Measurements from ENCODE around the gene BPIFA3. TPM values are rescaled to one million over a fixed set of nuclear protein-coding genes. Genes with fewer than 3 reads are reported as not detected.
A peak's percentile ranks its signal among the peaks of the same experiment; 100 is the strongest.

BPIFA3 gene
- total RNA-seq, 1 donor from 2014 or later, result not detected

DNA sequence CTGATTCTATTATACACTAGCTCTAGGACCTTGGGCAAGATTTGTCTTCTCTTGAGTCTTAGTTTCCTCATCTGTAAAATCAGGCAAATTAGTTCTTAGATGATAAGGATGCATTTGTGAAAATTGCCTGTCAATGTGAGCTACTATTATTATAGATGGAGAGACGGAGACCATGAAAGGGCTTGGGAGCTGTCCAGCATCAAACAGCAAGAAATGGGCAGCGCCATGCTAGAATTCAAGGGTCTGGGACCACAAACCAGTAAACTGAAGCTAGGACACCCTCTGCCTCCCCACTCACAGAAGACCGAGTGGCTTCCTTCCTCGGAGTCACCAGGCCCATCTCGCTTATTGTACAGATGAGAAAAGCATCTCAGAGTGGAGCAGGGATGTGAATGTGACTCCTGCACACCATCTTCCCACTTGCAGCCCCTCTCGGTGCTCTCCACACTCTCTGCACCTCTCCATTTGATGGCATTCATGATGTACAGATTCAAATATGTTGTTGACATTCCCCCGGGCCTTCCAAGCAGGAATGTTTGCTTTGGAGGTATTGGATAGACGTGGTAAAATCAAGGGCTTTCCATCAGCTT lies 24.1 kb upstream of the BPIFA3 start:
- Mint-ChIP-seq H3K27ac (no peak overlapping the region), H3K36me3 (no peaks in the 10 kb centered on the region), H3K27me3 (ENCODE audit: insufficient read depth, low read depth) (peaks cover 19% of the 10 kb centered on the region), H3K4me3 (no peak overlapping the region), H3K9me3 (no peaks in the 10 kb centered on the region), H3K4me1 (no peaks in the 10 kb centered on the region)
- Histone ChIP-seq H2AFZ (replicated peaks) (no peak overlapping the region), H3K27me3 (peaks cover 26% of the 10 kb centered on the region), H3K27ac (no peak overlapping the region), H3K4me2 (no peak overlapping the region), H3F3A (ENCODE audit: low read depth) (no peaks in the 10 kb centered on the region), H3K79me2 (ENCODE audit: low read depth) (no peaks in the 10 kb centered on the region), H3K9ac (no peak overlapping the region), H3K9me3 (ENCODE audit: low read depth) (no peaks in the 10 kb centered on the region), H3K36me3 (no peaks in the 10 kb centered on the region), H4K20me1 (ENCODE audit: low read depth) (no peaks in the 10 kb centered on the region), H3K4me1 (no peaks in the 10 kb centered on the region), H3K4me3 (no peak overlapping the region)
- no peak for TF ChIP-seq EZH2 (IDR thresholded peaks at IDR 0.05)
- TF ChIP-seq, protein P1, sequence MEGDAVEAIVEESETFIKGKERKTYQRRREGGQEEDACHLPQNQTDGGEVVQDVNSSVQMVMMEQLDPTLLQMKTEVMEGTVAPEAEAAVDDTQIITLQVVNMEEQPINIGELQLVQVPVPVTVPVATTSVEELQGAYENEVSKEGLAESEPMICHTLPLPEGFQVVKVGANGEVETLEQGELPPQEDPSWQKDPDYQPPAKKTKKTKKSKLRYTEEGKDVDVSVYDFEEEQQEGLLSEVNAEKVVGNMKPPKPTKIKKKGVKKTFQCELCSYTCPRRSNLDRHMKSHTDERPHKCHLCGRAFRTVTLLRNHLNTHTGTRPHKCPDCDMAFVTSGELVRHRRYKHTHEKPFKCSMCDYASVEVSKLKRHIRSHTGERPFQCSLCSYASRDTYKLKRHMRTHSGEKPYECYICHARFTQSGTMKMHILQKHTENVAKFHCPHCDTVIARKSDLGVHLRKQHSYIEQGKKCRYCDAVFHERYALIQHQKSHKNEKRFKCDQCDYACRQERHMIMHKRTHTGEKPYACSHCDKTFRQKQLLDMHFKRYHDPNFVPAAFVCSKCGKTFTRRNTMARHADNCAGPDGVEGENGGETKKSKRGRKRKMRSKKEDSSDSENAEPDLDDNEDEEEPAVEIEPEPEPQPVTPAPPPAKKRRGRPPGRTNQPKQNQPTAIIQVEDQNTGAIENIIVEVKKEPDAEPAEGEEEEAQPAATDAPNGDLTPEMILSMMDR (IDR thresholded peaks at IDR 0.05), result no peak
- peak; percentile 44 for DNase-seq (ENCODE audit: low spot score)

DNA sequence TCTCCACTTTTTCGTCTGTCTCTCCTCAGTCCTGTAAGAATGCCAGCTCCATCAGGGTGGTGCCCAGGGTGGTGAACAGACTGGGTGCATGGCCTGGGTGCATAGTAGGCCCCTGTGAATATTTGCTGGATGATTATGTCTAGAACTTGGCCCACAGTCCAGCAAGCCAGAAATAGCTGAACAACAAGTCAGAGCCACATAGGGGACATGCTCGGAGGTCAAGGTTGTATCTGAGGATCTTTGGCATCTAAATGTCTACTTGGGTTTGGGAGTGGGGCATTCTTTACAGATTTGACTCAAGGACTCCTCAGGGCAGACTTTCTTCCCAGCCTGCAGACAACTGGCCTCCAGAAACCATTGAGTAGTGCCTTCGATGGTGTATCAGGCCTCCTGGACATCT lies 18.1 kb upstream of the BPIFA3 start:
- Mint-ChIP-seq H3K9me3 (no peaks in the 10 kb centered on the region), H3K27me3 (ENCODE audit: insufficient read depth, low read depth) (peaks cover 10% of the 10 kb centered on the region), H3K4me3 (no peak overlapping the region), H3K36me3 (no peaks in the 10 kb centered on the region), H3K27ac (no peak overlapping the region), H3K4me1 (no peaks in the 10 kb centered on the region)
- H3K4me3 ChIP-seq, result no peak overlapping the region
- no peaks in the 10 kb centered on the region for H3K9me3 ChIP-seq (ENCODE audit: low read depth)
- H3K4me1 ChIP-seq, result no peaks in the 10 kb centered on the region
- H3K27me3 ChIP-seq, result peaks cover 39% of the 10 kb centered on the region
- TF ChIP-seq, protein P1 (IDR thresholded peaks at IDR 0.05), result no peak
- TF ChIP-seq EZH2 (IDR thresholded peaks at IDR 0.05), result no peak
- TF ChIP-seq EZH2phosphoT487 (IDR thresholded peaks at IDR 0.05), result no peak
- H3K79me2 ChIP-seq (ENCODE audit: low read depth), result no peaks in the 10 kb centered on the region
- DNase-seq (ENCODE audit: low spot score), result no peak
- H3K9ac ChIP-seq, result no peak overlapping the region
- H3F3A ChIP-seq (ENCODE audit: low read depth), result no peaks in the 10 kb centered on the region
- H4K20me1 ChIP-seq (ENCODE audit: low read depth), result no peaks in the 10 kb centered on the region
- H3K36me3 ChIP-seq, result no peaks in the 10 kb centered on the region
- no peak overlapping the region for H2AFZ ChIP-seq (replicated peaks)
- no peak overlapping the region for H3K4me2 ChIP-seq
- no peak overlapping the region for H3K27ac ChIP-seq

DNA sequence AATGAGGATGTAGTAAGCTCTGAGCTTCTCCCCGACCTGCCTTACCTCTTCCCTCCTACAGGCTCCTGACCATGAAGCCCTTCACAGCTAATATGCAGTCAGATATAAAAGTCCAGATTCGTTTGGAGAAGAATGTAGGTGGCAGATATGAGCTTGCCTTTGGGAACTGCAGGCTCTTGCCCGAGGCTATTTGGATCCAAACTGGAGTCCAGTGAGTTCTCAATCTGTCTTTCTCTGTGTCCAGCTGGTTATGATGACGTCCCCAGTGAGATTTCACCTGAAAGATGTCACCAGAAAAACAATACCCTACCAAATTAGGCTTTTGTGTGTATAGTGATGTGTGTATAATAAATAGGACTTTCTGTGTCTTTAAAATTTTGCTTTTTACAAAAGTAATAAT lies 14.7 kb upstream of the BPIFA3 start:
- Mint-ChIP-seq H3K36me3 (no peaks in the 10 kb centered on the region), H3K4me1 (no peaks in the 10 kb centered on the region), H3K27me3 (ENCODE audit: insufficient read depth, low read depth) (peaks cover 11% of the 10 kb centered on the region), H3K27ac (no peak overlapping the region), H3K9me3 (no peaks in the 10 kb centered on the region), H3K4me3 (no peak overlapping the region)
- Histone ChIP-seq H3K4me1 (no peaks in the 10 kb centered on the region), H3K9me3 (ENCODE audit: low read depth) (no peaks in the 10 kb centered on the region), H3K79me2 (ENCODE audit: low read depth) (no peaks in the 10 kb centered on the region), H3K27me3 (peaks cover 46% of the 10 kb centered on the region), H3K27ac (no peak overlapping the region), H3K4me2 (no peak overlapping the region), H4K20me1 (ENCODE audit: low read depth) (no peaks in the 10 kb centered on the region), H3K9ac (no peak overlapping the region), H3F3A (ENCODE audit: low read depth) (no peaks in the 10 kb centered on the region), H2AFZ (replicated peaks) (no peak overlapping the region), H3K36me3 (no peaks in the 10 kb centered on the region), H3K4me3 (no peak overlapping the region)
- no peak for DNase-seq (ENCODE audit: low spot score)
- TF ChIP-seq EZH2phosphoT487 (IDR thresholded peaks at IDR 0.05) (no peak), EZH2 (IDR thresholded peaks at IDR 0.05) (no peak)
- TF ChIP-seq, protein P1 (IDR thresholded peaks at IDR 0.05), result no peak

Measured in neural progenitor cell (in vitro differentiated cells).